GM18507 (cell line): ENCODE results near the gene TNIK.

Source experiments
- DNase-seq: peaks from one replicate; pipeline ENCODE4 v3.0.0; 2011; ENCODE audit warnings: low read depth; ENCODE audit not compliant: insufficient read length; ENCODE audit errors: extremely low spot score
- FAIRE-seq: peaks from 2 replicates; lab custom pipeline; 2011; peaks lifted over from hg19 to GRCh38; lab: Jason Lieb, UNC

Gene TNIK

DNA sequence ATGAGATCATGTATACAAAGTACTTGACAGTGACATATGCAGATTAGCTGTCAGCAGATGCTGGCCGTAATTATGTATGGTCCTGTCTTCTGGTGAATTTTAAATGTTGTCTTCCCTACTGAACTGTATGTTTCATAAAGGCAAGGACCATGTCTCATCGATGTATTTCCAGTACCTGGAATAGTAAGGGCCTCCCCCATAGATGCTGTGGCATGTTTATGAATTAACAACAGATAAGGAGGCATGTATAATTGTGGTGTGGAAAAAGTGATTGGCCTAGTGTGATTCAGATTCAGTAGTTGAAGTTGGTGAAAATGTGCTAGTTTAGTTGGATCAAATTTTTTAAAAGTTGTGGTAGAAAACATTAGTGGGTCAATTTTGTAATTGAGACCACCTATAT lies 231.0 kb downstream of the TNIK start:
- DNase-seq (no peak), FAIRE-seq (no peak)

DNA sequence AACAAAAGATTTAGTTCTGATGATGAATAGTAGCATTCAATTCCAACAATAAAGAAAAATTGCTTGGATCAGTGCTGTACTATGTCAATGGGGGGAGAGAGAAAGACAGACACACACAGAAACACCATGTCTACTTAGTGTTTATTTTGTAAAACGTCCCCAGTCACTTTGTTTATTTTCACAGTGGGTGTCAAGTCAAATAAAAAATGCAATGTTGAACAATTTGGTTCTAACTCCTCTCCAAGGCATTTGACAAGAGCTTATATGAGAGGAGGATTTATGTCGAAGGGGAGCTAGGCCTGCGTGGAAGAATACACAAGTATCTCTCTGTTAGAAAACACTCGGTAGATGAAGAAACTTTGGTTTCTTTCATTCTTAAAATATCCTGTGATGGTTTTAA lies 232.0 kb downstream of the TNIK start:
- no peak for FAIRE-seq
- DNase-seq: no peak

DNA sequence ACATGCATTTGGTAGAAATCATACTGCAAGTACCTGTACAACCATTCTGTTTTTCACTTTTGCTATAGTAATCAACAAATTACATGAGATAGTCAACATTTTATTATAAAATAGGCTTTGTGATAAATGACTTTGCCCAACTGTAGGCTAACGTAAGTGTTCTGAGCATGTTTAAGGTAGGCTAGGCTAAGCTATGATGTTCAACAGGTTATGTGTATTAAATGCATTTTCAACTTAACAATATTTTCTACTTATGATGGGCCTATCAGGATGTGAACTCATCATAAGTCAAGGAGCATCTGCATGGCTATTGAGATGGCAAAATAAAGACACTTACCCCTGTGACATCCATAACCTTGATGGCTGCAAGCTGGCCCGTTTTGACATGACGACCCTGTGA lies 232.4 kb downstream of the TNIK start:
- no peak for FAIRE-seq
- DNase-seq: no peak

DNA sequence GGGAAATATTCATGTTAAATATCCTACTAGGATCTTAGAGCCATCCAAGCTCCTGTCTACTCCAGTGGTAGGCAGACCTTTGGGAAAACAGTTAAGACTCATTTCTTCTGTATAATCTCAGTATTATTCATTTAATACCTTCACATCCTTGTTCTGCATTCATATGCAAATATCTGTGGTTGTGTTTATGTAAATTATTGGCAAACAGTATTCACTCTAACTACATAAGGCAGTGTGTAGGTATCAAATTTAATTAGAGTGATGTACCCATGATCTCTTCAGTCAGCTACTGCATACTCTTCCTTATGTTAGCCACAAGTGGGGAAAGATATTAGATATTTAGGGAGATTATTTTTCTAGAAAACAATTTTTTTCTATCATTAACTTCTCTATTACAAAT lies 232.8 kb downstream of the TNIK start:
- FAIRE-seq: no peak
- DNase-seq: no peak

DNA sequence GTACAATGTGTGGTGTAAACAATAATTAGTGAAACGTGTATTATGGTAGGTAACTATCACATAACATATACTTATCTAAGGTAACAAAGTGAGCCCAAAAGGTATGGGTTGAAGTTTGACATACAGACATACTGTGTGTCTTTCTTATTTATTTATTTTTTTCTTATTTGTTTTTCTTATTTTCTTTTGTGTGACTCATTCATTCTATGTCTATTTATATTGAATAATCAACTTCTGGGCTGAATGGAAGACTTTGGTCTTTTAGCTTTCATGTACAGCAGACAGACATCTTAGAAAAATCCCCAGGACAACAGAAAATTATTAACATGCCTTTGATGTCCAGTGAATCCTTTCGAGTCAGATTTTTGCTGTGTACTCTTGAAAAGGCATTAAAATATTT lies 233.4 kb downstream of the TNIK start:
- FAIRE-seq: no peak
- no peak for DNase-seq

DNA sequence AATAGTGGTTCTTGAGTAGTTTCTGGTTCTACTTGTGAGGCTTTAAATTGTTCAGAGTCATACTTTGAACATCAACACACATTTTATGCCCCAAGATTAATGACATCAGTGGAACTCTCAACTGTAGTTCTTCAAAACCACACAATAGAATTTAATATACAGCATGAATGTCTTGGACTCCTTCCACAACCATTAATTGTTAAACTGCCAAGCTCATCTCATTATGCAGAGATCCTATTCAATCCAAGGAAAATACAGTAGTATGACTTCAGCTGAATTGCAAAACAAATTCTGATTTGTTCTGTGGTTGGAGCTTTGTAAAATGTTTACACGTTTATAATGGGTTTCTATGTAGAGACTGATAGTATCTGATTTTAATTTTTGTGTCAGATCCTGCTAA lies 234.5 kb downstream of the TNIK start:
- no peak for DNase-seq

DNA sequence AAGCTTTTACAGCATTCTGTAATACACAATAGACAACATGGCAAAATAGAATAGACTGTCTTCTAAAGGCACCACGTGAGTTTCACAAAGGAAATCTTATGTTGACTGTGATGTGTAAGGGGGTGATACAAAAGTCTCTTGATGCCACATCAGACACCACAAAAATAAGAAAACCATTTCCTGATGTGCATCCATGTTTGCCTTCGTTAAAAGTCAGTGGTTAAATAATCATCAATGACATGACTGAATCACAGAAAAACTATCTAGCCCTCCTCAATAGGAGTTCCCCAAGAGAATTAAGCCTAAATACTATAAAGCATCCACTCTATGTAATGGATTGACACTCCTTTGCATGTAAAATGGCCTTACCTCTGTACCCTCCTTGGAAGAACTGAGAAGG lies 235.0 kb downstream of the TNIK start:
- FAIRE-seq (peak; percentile 53), DNase-seq (no peak)

More for the DNA sequence above, 234.5 kb downstream of the TNIK start:
- peak; percentile 35 for FAIRE-seq

DNA sequence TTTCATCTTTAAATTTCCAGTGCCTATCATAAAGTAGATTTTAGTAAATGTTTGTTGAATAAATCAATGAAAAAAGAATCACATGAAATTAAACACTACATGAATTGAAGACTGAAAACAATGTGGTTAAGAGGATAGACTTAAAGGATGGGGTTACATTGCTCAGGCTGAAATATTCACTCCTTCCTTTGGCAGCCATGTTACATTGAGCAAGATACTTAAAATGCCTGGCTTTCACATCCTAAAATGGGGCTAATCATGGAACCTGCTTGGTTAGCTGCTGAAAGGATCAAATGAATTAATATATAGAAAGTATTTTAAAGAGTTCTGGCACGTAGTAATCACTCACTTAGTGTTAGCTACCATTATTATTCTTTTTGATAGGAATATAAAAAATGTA lies 236.8 kb downstream of the TNIK start:
- FAIRE-seq: no peak
- DNase-seq: no peak

DNA sequence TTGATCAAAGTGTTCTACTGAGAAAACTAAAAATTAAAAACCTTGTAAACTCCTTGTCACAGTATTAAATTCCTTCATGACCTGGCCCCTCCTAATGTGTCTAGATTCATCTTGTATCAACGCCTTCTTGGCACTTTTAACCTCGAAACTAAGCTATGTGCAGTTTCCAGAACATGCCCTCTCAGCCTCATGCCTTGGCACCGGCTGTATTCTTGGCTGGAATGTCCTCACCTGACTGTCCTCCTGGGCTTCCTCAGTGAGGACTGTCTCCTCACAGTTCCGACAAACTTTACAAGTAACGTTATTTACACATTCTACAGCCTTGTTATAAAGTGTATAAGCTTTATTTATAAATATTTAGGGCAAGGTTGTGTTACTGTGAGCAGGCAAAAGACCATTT lies 237.2 kb downstream of the TNIK start:
- FAIRE-seq (no peak), DNase-seq (no peak)

DNA sequence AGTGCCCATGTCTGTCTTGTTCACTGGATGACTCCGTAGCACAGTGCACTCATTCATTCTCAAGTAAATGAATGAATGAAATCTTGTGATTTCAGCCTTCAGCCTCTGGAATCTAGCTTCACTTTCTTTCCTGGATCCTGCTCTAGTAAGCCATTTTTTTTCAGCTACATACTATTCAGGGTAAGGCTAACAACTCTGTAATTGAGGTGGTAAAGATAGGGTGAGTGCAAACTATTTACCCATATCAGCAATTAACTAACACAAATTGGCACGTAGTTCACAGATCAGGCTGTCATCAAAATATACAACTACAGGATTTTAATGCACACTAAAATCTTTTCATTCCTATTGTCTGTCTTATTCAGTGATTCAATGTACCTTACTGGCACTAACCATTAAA lies 238.6 kb downstream of the TNIK start:
- DNase-seq (no peak), FAIRE-seq (no peak)

DNA sequence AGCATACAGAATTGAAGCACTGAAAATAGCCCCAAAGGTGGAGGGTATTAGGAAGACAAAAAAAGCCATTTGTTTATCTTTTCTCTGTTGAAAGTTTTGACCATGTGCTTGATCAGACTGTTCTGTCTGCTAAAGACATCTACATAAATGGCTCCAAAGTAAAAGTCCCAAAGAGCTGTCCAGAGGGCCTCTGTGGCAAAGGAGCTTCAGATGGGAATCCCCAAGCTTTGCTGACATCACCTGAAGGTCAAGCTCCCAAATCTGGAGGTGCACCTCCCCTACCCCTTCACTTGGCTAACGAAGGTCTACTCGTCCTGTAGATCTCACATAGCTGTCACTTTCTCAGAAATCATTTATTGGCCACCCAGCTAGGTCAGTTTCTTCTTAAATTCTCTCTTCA lies 239.1 kb downstream of the TNIK start:
- no peak for DNase-seq
- no peak for FAIRE-seq

DNA sequence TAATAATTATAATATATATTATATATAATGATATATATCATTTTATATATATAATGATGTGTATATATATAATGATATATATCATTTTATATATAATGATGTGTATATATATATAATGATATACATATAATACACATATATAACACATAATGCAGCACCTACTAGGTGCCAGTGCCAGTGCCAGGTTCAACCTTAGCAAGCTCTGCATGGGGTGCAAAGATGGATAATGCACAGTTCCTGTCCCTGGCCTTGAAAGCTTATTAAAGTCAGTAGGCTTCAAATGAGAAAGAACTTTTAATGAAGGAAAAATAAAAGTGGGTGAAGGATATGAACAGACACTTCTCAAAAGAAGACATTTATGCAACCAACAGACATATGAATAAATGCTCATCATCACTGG lies 240.9 kb downstream of the TNIK start:
- FAIRE-seq: no peak
- no peak for DNase-seq

DNA sequence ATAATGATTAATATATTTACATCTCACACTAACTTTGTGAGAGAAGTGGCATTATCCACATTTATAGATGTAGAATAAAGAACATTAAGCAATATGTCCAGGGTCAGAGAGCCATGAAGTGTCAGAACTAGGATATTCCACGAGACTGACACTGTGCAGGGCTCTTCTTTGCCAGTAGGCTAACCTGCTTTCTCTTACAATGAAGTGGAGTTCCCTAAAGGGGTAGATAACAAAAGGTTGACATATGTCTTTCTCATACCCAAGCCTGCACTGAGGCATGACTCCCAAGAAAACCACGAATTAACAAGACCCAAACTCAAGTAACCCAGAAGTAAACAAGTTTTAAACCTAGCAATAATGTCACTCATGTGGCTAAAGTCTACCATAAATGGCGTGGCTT lies 242.1 kb downstream of the TNIK start:
- DNase-seq (no peak), FAIRE-seq (no peak)

DNA sequence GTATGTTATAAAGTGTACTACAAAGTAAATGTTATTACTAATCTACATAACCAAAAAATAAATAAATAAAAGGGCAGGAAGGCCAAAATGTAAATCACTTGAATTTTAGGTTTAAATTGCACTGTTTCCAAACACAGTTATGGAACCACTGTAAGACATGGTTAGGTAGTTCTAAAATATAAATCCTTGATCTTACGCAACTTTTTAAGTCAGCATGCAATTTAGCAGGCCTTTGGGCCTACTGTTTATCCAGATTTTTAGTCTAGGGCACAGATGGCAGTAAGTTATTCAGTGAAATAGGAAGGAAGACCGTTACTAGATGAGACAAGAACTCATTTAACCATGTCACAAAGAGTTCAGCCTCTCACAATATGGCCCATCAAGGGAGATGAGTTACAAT lies 246.3 kb downstream of the TNIK start:
- FAIRE-seq: no peak
- DNase-seq: no peak

DNA sequence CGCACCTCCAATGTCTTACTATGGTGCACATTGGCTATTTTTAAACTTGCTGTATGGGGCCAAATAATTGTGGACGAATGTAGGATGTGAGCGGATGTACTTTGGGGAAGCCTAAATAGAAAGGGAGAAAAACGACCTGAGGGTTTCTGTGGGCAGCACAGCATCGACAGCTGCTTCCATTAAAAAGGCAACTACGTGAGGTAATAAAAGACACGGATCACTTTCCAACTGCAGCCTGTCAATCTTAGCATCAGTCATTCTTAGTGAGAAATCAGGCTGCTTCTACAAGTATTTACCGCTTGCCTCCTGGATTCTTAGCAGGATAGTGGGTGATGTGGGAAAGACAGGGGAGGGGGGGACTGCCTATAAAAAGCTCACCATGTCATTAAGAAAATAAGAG lies 247.0 kb downstream of the TNIK start:
- no peak for FAIRE-seq

DNA sequence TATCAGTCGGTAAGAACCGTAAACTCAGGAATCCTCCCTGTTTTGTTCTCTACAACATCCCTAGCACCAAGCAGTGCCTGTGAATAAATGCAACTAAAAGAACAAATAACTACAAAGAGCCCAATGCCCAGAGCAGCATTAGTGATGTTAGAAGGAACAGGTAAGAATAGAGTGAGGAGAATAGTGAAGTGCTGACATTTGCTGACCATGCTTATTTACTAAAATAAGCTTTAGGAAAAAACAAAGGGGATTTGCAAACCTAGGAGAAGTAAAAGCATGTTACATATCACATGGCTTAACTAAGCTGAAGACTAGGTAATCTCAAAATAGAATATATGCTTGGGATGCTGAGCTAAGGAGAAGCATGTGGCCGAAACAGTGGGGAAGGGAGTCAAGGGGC lies 247.6 kb downstream of the TNIK start:
- DNase-seq (no peak), FAIRE-seq (no peak)

More for the DNA sequence above, 247.0 kb downstream of the TNIK start:
- DNase-seq: no peak

DNA sequence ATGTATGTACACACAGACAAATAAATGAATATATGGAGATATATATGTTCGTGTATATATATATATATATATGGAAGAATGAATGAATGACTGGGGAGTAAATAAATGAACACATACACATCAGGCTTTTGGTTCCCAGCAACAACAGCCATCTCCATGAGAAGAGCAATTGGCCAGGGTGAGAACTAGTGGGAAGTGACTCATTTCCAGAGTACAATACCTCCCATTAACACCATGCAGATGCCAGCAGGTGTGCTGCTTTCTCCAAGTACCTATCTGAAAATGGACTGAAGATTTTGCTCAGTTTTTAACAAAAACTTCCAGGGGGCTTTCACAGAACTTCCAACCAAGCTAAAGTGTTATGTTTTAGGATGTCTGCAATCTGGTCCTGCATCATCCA lies 253.9 kb downstream of the TNIK start:
- FAIRE-seq (no peak), DNase-seq (no peak)

DNA sequence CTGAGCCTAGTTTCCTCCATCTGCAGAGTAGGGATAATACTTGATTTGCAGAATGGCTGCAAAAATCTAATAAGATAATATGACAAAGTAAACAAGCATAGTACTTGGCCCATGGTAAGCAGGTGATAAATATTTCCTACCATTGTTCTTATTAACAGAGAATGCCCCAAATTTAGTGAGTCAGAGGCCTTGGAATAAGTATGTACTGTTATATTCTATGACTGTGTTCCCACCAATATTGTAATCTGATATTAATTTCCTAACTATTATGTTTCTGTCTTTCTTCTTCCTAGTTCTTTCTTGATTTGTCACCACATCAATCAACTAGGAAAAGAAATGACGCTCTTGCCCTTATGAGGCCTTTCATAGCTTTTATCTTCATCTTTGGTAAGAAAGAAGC lies 255.3 kb downstream of the TNIK start:
- FAIRE-seq: no peak

DNA sequence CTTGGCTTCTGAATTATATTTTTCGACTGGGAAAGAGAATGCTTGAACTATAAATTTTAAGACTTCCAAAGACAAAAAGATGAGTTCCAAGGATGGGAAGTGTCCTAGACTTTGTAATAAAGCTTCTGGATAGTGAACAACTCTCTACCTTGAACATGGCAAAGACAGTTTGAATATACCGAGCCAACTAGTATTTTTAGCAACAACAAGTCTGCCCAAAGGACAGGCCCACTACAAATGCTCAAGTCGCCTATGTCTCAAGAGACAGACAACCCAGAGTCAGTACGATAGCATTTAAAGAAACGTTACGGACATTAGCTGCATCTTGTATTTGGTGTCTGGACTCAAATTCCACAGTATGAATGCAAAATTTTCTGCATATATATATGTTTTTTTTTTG lies 258.4 kb downstream of the TNIK start:
- FAIRE-seq (no peak), DNase-seq (no peak)

More for the DNA sequence above, 255.3 kb downstream of the TNIK start:
- no peak for DNase-seq

DNA sequence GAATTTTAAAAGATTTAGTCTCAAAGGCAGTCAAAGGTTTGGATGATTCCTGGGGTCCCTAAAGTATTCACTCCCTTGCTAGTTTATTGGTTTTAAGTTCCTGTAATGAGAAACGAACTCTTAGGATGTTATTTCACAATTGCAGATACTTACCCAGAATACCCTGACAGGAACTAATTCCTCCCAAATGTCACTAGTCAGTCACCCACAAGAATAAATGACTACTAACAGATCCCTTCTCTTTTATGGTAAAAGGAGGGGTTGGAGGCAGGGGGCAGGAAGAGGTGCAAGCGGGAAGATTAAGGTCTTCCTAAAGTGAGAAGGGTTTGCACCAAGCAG lies 259.5 kb downstream of the TNIK start:
- FAIRE-seq (no peak), DNase-seq (no peak)

DNA sequence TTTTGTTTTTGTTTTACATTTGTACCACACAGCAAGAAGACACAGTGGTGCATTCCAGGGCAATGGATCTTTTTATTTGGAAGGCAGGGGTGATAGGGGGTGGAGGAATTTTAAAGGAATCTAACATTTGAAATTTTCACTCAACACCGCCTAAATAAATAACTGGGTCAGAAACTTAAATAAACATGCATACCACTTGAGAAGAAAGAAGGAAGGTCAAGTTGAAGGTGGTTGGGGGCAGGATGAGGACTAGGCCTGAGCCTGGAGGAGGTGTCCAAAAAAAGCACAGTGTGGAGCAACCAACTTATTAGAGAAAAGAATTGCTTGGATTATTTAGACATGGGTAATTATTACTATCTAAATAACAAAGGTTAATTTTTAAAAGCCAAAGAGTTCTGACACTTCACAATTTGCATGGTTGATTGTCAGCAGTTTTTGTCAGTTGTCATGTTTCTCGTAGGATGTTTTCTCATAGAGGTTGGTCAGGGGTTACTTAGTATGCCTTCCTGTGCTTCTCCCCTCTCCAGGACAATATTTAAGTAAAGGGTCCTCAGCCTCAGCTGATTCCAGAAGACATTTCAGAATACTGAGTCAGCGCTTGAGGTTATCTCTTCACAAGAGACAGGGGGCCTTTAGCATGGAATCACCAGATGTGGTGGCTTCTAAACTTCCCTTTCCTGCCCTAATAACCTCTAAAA lies 260.0 kb downstream of the TNIK start:
- FAIRE-seq (peak; percentile 38), DNase-seq (no peak)

DNA sequence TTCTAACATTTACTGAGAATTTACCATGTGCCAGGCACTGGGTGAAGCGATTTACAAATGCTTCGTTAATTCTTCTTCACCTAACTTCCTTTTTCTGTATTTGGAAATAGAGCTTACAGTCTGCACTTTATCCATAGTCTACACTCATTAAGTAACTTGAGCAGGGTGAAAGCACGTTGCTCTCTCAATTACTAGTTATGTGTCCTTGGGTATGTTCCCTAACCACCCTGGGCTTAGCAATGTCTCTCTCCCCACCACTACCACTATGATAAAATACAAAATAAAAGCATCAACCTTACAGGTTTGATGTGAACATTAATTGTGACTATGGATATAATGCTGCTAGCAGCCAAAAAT lies 260.8 kb downstream of the TNIK start:
- DNase-seq: no peak
- no peak for FAIRE-seq
